Fibroblast of villous mesenchyme (primary cell): ENCODE measurements around the gene METTL23. TPM values are rescaled to one million over a fixed set of nuclear protein-coding genes. Genes with fewer than 3 reads are reported as not detected.

Source experiments
- DNase-seq: peaks from one replicate; pipeline ENCODE4 v3.0.0-alpha.2; 2010; ENCODE audit warnings: low read depth
- H3K4me3 ChIP-seq: 2 replicates; pipeline ENCODE4 v1.5.1; 2011; ENCODE audit warnings: low read depth, mild to moderate bottlenecking, low read length
- total RNA-seq: library from RNA; depleted of rRNA; stranded (reverse); fragments of >200 nt; gene quantifications from 2 replicates; pipeline ENCODE4 v1.2.3, GENCODE V29; 2012
- TF ChIP-seq, protein P1 (sequence below): IDR thresholded peaks from 2 replicates; pipeline ENCODE4 v1.5.1; 2012; ENCODE audit warnings: low read depth, mild to moderate bottlenecking, low read length; ENCODE audit not compliant: insufficient read depth

Gene METTL23
- total RNA-seq, 1 donor, result 30.2 TPM

- TF ChIP-seq, protein P1, sequence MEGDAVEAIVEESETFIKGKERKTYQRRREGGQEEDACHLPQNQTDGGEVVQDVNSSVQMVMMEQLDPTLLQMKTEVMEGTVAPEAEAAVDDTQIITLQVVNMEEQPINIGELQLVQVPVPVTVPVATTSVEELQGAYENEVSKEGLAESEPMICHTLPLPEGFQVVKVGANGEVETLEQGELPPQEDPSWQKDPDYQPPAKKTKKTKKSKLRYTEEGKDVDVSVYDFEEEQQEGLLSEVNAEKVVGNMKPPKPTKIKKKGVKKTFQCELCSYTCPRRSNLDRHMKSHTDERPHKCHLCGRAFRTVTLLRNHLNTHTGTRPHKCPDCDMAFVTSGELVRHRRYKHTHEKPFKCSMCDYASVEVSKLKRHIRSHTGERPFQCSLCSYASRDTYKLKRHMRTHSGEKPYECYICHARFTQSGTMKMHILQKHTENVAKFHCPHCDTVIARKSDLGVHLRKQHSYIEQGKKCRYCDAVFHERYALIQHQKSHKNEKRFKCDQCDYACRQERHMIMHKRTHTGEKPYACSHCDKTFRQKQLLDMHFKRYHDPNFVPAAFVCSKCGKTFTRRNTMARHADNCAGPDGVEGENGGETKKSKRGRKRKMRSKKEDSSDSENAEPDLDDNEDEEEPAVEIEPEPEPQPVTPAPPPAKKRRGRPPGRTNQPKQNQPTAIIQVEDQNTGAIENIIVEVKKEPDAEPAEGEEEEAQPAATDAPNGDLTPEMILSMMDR, result peak; percentile 24
- H3K4me3 ChIP-seq, result no peak overlapping the region
- DNase-seq, result no peak
These were observed 43.5 kb upstream of the METTL23 start for GRCh38 chr17:76683011-76683755.

- DNase-seq, result no peak
- no peak overlapping the region for H3K4me3 ChIP-seq
- TF ChIP-seq, protein P1, result no peak
These were observed 42.5 kb upstream of the METTL23 start for GRCh38 chr17:76683921-76684745.

- DNase-seq, result no peak
- TF ChIP-seq, protein P1, result no peak
- no peak overlapping the region for H3K4me3 ChIP-seq
These were observed 41.9 kb upstream of the METTL23 start for GRCh38 chr17:76684756-76685155.

DNA sequence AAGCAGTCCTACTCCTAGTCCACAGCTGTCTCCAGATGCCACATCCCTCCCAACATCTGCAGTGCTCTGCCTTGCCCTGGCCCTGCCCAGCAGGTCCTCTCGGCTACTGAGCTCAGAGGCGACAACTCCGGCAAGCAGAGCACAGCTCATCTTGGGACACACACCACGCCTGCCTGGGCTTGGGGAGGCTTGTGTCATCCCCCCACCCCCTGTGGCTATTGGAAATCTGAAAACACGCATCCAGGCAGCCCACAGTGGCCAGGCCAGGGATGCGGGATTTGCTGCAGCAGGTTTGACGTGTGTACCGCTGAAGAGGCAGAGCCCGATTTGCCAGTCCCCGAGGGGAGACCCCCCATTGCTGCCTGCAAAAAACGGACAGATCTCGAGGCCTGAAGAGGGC, 41.3 kb upstream of the METTL23 start:
- DNase-seq, result no peak
- TF ChIP-seq, protein P1, result no peak
- H3K4me3 ChIP-seq, result no peak overlapping the region

GRCh38 chr17:76685846-76686245, 40.8 kb upstream of the METTL23 start:
- no peak for DNase-seq
- H3K4me3 ChIP-seq, result no peak overlapping the region

GRCh38 chr17:76686538-76687297, 39.9 kb upstream of the METTL23 start:
- TF ChIP-seq, protein P1, result no peak
- DNase-seq, result no peak
- H3K4me3 ChIP-seq, result no peak overlapping the region

More at GRCh38 chr17:76685846-76686245, 40.8 kb upstream of the METTL23 start:
- TF ChIP-seq, protein P1, result no peak
